ENCODE data around the gene LTBP1.

GRCh38 chr2:33307659-33308270 lies 361.0 kb downstream of the LTBP1 start:
- TF ChIP-seq POLR2A (IDR thresholded peaks at IDR 0.05) (no peak), POLR2AphosphoS5 (IDR thresholded peaks at IDR 0.05) (no peak)

Measured in transverse colon (tissue), 3 donors.